Prostate gland (tissue), 2 donors: Measurements from ENCODE around the gene FBXL7.

ENCODE experiments used
- POLR2A ChIP-seq: fragments of 450-650 bp; IDR thresholded peaks from one replicate; pipeline ENCODE4 v1.6.1; 2016; ENCODE audit warnings: antibody characterized with exemption, mild to moderate bottlenecking
- POLR2AphosphoS5 ChIP-seq: sonication (generic); formaldehyde crosslinking; IDR thresholded peaks from one replicate; pipeline ENCODE4 v1.6.1; 2017; ENCODE audit warnings: antibody characterized with exemption
- TF ChIP-seq, protein P1 (sequence below), 4 experiments: fragments of 200-600 bp in 2 of 4; fragments of 450-650 bp in 2 of 4; sonication (generic) in 2 of 4; IDR thresholded peaks; 1 replicate in 3 of 4; 2 replicates in 1 of 4; pipeline ENCODE4 v1.5.1; 2016 to 2019; ENCODE audit warnings: antibody characterized with exemption in 4 of 4, mild to moderate bottlenecking in 2 of 4, moderate library complexity in 2 of 4

DNA sequence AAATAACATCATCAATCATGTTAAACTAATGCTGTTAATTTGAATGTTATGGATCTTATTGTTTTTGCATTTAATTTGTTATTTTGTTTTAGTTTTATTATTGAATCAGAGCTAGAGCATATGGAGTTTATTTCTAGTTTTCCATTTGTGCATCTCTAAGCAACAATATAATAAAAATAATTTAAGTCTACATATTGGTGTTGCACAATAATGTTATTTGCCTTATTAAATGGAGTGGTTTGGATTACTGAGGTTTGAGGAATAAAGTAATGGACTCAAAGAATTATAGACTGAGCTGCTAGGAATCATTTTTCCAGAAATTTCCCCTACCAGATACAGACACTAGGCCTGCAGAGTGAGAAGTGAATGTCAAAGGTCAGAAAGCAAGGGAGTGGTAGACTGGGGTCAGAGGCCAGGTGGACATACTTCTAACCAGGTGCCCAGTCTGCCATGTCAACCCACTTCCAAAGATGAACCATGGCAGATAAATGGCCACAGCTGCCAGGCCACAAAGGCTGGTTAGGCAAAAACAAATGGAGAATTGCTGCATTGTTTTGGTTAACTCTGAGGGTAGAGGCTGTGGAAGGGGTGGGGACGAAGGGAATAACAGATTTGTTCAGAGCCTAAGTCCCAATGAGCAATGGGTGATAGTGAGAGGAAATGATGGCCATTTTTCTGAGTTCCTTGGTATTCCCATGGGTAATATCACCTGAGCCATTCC, 113.1 kb downstream of the FBXL7 start:
- TF ChIP-seq, protein P1, sequence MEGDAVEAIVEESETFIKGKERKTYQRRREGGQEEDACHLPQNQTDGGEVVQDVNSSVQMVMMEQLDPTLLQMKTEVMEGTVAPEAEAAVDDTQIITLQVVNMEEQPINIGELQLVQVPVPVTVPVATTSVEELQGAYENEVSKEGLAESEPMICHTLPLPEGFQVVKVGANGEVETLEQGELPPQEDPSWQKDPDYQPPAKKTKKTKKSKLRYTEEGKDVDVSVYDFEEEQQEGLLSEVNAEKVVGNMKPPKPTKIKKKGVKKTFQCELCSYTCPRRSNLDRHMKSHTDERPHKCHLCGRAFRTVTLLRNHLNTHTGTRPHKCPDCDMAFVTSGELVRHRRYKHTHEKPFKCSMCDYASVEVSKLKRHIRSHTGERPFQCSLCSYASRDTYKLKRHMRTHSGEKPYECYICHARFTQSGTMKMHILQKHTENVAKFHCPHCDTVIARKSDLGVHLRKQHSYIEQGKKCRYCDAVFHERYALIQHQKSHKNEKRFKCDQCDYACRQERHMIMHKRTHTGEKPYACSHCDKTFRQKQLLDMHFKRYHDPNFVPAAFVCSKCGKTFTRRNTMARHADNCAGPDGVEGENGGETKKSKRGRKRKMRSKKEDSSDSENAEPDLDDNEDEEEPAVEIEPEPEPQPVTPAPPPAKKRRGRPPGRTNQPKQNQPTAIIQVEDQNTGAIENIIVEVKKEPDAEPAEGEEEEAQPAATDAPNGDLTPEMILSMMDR (IDR thresholded peaks at IDR 0.05) = no peak
- TF ChIP-seq POLR2AphosphoS5 (no peak), POLR2A (no peak)
